Smooth muscle cell (in vitro differentiated cells): Measurements from ENCODE around the gene SLC39A2. TPM values are rescaled to one million over a fixed set of nuclear protein-coding genes. Genes with fewer than 3 reads are reported as not detected.
"Not testable (repeated sequence)": the region's sequence is repeated elsewhere in the genome, so short reads cannot be mapped to it uniquely, and the experiment has no call there.

Source experiments
- DNase-seq: peaks from one replicate; lab custom pipeline; 2025; ENCODE audit not compliant: unreplicated experiment; lab: John Stamatoyannopoulos, UW
- H2AFZ ChIP-seq: fragments of 200-600 bp; sonication (generic); 2 replicates; pipeline ENCODE4 v1.6.0; 2016; ENCODE audit warnings: antibody characterized with exemption, low read depth, mild to moderate bottlenecking
- H3F3A ChIP-seq: fragments of 200-600 bp; sonication (generic); 2 replicates; pipeline ENCODE4 v1.6.0; 2017; ENCODE audit warnings: antibody characterized with exemption, low read depth
- H3K27ac ChIP-seq: fragments of 200-600 bp; sonication (generic); 2 replicates; pipeline ENCODE4 v1.5.1; 2016; ENCODE audit warnings: low read depth, mild to moderate bottlenecking
- H3K27me3 ChIP-seq: fragments of 200-600 bp; sonication (generic); 2 replicates; pipeline ENCODE4 v1.6.1; 2016; ENCODE audit warnings: low read depth, mild to moderate bottlenecking
- H3K36me3 ChIP-seq: fragments of 200-600 bp; sonication (generic); 2 replicates; pipeline ENCODE4 v1.5.1; 2016; ENCODE audit warnings: low read depth
- H3K4me1 ChIP-seq: fragments of 200-600 bp; sonication (generic); 2 replicates; pipeline ENCODE4 v1.5.1; 2016; ENCODE audit warnings: low read depth
- H3K4me2 ChIP-seq: fragments of 200-600 bp; sonication (generic); 2 replicates; pipeline ENCODE4 v1.6.0; 2016; ENCODE audit warnings: mild to moderate bottlenecking
- H3K4me3 ChIP-seq: fragments of 200-600 bp; sonication (generic); 2 replicates; pipeline ENCODE4 v1.5.1; 2016; ENCODE audit warnings: mild to moderate bottlenecking
- H3K79me2 ChIP-seq: fragments of 200-600 bp; sonication (generic); 2 replicates; pipeline ENCODE4 v1.6.0; 2016; ENCODE audit warnings: low read depth, mild to moderate bottlenecking
- H3K9ac ChIP-seq: fragments of 200-600 bp; sonication (generic); 2 replicates; pipeline ENCODE4 v1.6.0; 2016; ENCODE audit warnings: low read depth
- H3K9me3 ChIP-seq: fragments of 200-600 bp; sonication (generic); replicated peaks from 2 replicates; pipeline ENCODE4 v1.5.1; 2016; ENCODE audit warnings: low read depth
- H4K20me1 ChIP-seq: fragments of 200-600 bp; sonication (generic); 2 replicates; pipeline ENCODE4 v1.6.0; 2016; ENCODE audit warnings: low read depth
- CTCF ChIP-seq: fragments of 200-600 bp; sonication (generic); IDR thresholded peaks from 2 replicates; pipeline ENCODE4 v1.5.1; 2017; ENCODE audit warnings: borderline replicate concordance, mild to moderate bottlenecking, antibody characterized with exemption; ENCODE audit not compliant: insufficient read depth, poor library complexity, severe bottlenecking
- WGBS: methylation state at CpG from one replicate; pipeline ENCODE4 v1.1.7; 2016; ENCODE audit warnings: low lambda C conversion rate; 5-methylcytosine and 5-hydroxymethylcytosine counted together
- polyA plus RNA-seq: library from polyadenylated mRNA; unstranded; fragments of >200 nt; fragmentation: Nextera tagmentation; extraction: Ambion mirVana; gene quantifications from 2 replicates; pipeline ENCODE4 v1.2.1, GENCODE V29; 2016
- total RNA-seq: library from RNA; depleted of rRNA; stranded (reverse); fragments of >200 nt; gene quantifications from 2 replicates; pipeline ENCODE4 v1.2.3, GENCODE V29; 2014

The SLC39A2 gene
- total and polyA plus RNA-seq, 2 experiments from 2014 or later = 9.1 to 18.7 TPM

- Histone ChIP-seq H3K79me2 (no peaks in the 10 kb centered on the region), H3K27ac (no peak overlapping the region), H3K36me3 (no peaks in the 10 kb centered on the region), H3K4me3 (no peak overlapping the region), H3K4me1 (peaks cover 4% of the 10 kb centered on the region), H2AFZ (peak overlapping the region; percentile 89), H3K9me3 (no peaks in the 10 kb centered on the region), H4K20me1 (no peaks in the 10 kb centered on the region), H3F3A (no peaks in the 10 kb centered on the region), H3K4me2 (peak overlapping the region; percentile 68), H3K9ac (no peak overlapping the region), H3K27me3 (no peaks in the 10 kb centered on the region)
- peak; percentile 53 for TF ChIP-seq CTCF
- WGBS = 61% methylated on average over 8 of the region's 8 CpGs
- DNase-seq = no peak
Measured at GRCh38 chr14:21039585-21040369, 40.7 kb downstream of the SLC39A2 start.

GRCh38 chr14:21040370-21040925, 41.4 kb downstream of the SLC39A2 start:
- no peak for TF ChIP-seq CTCF
- no peaks in the 10 kb centered on the region for H3K9me3 ChIP-seq

GRCh38 chr14:21040941-21041340, 41.8 kb downstream of the SLC39A2 start:
- H3K27me3 ChIP-seq, H2AFZ ChIP-seq: not testable (repeated sequence)
- WGBS = 48% methylated on average over 3 of the region's 3 CpGs

More at GRCh38 chr14:21040370-21040925, 41.4 kb downstream of the SLC39A2 start:
- Histone ChIP-seq H3K4me3 (no peak overlapping the region), H3F3A (no peaks in the 10 kb centered on the region), H2AFZ (no peak overlapping the region), H3K9ac (no peak overlapping the region), H3K4me2 (no peak overlapping the region), H3K36me3 (no peaks in the 10 kb centered on the region), H3K27me3 (no peaks in the 10 kb centered on the region), H3K4me1 (peaks cover 4% of the 10 kb centered on the region), H3K27ac (no peak overlapping the region), H3K79me2 (no peaks in the 10 kb centered on the region), H4K20me1 (no peaks in the 10 kb centered on the region)
- DNase-seq = no peak
- WGBS = 57% methylated on average over 8 of the region's 8 CpGs

GRCh38 chr14:21041676-21042433, 42.8 kb downstream of the SLC39A2 start, which contains the start of gene RNASE7:
Gene RNASE7 (plus strand): TSS chr14:21042362. CDS start chr14:21042993, 631 bp downstream.
- Histone ChIP-seq H3F3A (no peaks in the 10 kb centered on the region), H3K4me1 (peaks cover 4% of the 10 kb centered on the region), H3K9ac (peak within 1 kb of the TSS; percentile 71), H3K4me2 (no peak within 1 kb of the TSS), H3K27me3 (no peaks in the 10 kb centered on the region), H4K20me1 (no peaks in the 10 kb centered on the region), H2AFZ (no peak within 1 kb of the TSS), H3K36me3 (no peaks in the 10 kb centered on the region), H3K4me3 (no peak within 1 kb of the TSS), H3K27ac (peak within 1 kb of the TSS; percentile 86), H3K9me3 (no peaks in the 10 kb centered on the region), H3K79me2 (no peaks in the 10 kb centered on the region)
- TF ChIP-seq CTCF = no peak
- 58% methylated on average over 11 of the region's 11 CpGs for WGBS
- no peak for DNase-seq

More at GRCh38 chr14:21040941-21041340, 41.8 kb downstream of the SLC39A2 start:
- peak overlapping the region; percentile 86 for H3K27ac ChIP-seq
- H3K9ac ChIP-seq, H3K4me2 ChIP-seq, H3K9me3 ChIP-seq, H3K36me3 ChIP-seq, H3K79me2 ChIP-seq, H4K20me1 ChIP-seq, H3K4me1 ChIP-seq, H3K4me3 ChIP-seq, DNase-seq, H3F3A ChIP-seq: not testable (repeated sequence)
